Epithelial cell of esophagus (primary cell): ENCODE measurements around the gene NRN1L.

ENCODE experiments used
- DNase-seq: peaks from one replicate; pipeline ENCODE4 v3.0.0; 2010; ENCODE audit warnings: low read depth
- H3K4me3 ChIP-seq: 2 replicates; pipeline ENCODE4 v1.5.1; 2011; ENCODE audit warnings: mild to moderate bottlenecking, low read length, control low read depth
- CTCF ChIP-seq: IDR thresholded peaks from 2 replicates; pipeline ENCODE4 v1.5.1; 2011; ENCODE audit warnings: low read depth, mild to moderate bottlenecking, low read length, control low read depth, inconsistent platforms; ENCODE audit not compliant: insufficient read depth; ENCODE audit errors: missing control alignments

Gene NRN1L

GRCh38 chr16:67927131-67927941 lies 42.7 kb downstream of the NRN1L start:
- no peak for DNase-seq

GRCh38 chr16:67928147-67928546 lies 43.5 kb downstream of the NRN1L start:
- no peak for DNase-seq
- no peak overlapping the region for H3K4me3 ChIP-seq
- no peak for TF ChIP-seq CTCF

More at GRCh38 chr16:67927131-67927941, 42.7 kb downstream of the NRN1L start:
- TF ChIP-seq CTCF, result no peak
- H3K4me3 ChIP-seq, result no peak overlapping the region

- H3K4me3 ChIP-seq, result no peak overlapping the region
- peak; percentile 95 for TF ChIP-seq CTCF
- peak; percentile 70 for DNase-seq
These were observed 44.1 kb downstream of the NRN1L start for GRCh38 chr16:67928561-67929364.

- TF ChIP-seq CTCF, result no peak
- no peak overlapping the region for H3K4me3 ChIP-seq
- no peak for DNase-seq
These were observed 45.5 kb downstream of the NRN1L start for GRCh38 chr16:67930191-67930590.

- DNase-seq, result no peak
- TF ChIP-seq CTCF, result no peak
These were observed 46.1 kb downstream of the NRN1L start for GRCh38 chr16:67930678-67931211.

GRCh38 chr16:67931712-67932461 lies 47.2 kb downstream of the NRN1L start, which contains the start of gene CTRL:
TSS of gene CTRL (minus strand) at chr16:67931862. CDS start at chr16:67931852, 10 bp downstream.
- DNase-seq, result no peak
- H3K4me3 ChIP-seq, result no peak within 1 kb of the TSS
- peak; percentile 19 for TF ChIP-seq CTCF

More at GRCh38 chr16:67930678-67931211, 46.1 kb downstream of the NRN1L start:
- H3K4me3 ChIP-seq, result no peak overlapping the region
